NCI-H345 (cell line): Measurements from ENCODE around the gene CGB7.

ENCODE experiments used
- DNase-seq: peaks from one replicate; lab custom pipeline; 2025; lab: John Stamatoyannopoulos, UW

CGB7 gene

DNA sequence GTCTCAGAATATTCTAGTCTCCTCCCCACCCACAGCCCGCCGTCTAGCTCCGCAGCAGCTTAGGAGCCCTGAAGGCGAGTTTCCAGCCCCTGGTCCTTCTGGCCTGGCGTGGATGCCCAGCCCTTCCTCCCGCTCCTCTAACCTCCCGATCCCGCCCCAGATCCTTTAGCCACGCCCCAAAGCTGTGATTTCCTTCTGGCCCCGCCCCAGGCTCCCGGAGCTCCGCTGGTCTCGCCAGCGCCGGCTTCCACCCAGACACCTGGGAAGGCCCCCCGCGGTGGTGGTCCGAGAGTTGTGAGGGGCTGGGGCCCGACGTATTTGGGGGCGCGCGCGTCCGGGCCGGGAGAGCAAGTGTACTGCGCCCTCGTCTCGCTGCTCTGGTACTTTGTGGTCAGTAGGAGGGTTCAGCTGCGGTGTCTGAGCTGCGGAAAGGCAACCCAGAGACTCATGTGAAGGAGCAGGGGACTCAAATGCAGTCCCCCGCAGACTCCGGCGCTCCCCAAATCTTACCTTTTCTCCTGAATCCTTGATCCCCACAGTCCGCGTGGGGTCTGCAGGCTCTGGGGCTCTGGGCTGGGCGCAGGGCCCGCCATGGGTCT lies at the start of gene CGB7:
Gene CGB7 (minus strand): TSS at position 114 of the 599 bp plus-strand sequence. CDS start 2,374 bp downstream, outside the sequence.
- DNase-seq, result peak; percentile 5

DNA sequence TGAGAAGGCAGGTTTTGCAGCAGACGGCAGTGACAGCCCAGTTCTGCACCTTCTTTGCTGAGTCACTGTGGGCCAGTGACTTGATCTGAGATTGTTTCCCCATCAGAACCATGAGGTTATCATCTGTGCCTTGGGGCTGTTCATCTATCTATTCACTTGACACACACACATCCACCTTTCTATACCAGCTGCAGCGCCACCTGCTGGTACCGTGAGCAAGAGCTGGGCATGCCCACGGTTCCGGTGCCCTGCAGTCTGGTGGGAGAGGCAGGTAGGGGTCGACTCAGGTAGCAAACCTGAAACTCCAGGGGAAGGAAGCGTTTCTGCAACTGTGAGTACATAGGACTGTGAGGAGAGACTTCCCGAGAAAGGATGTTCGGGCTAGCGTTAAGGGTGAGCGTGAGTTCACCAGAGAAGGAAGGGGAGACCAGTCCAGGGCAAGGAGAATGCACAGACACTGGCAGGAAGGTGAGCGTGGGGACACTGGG lies 49.1 kb upstream of the CGB7 start:
- peak; percentile 33 for DNase-seq

DNA sequence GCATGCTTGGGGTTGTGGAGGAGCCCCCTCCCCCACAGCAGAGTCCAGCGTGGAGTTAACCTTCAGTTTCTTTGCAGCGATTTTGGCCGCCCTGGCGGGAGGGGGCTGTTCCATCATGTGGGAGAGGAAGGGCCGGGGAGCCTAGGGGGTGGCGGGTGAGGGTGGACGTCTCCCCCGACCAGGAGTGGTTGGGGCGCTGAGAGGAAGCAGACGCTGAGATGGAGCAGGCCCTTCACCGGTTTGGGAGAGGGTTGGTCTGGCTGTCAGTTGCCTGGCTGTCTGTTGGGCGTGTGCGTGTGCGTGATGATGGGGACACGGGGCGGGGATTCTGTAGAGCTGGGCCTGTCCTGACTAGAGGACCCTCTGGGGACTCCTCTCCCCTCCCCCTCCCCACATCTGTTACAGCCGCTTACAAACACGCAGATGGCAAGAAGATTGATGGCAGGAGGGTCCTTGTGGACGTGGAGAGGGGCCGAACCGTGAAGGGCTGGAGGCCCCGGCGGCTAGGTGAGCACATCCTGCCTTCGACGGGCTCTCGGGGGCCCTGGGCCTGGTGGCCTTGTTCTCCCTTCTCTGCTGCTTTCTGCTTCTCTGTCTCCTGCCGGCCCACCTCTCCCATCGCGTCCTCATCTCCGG lies 46.8 kb upstream of the CGB7 start:
- no peak for DNase-seq

DNA sequence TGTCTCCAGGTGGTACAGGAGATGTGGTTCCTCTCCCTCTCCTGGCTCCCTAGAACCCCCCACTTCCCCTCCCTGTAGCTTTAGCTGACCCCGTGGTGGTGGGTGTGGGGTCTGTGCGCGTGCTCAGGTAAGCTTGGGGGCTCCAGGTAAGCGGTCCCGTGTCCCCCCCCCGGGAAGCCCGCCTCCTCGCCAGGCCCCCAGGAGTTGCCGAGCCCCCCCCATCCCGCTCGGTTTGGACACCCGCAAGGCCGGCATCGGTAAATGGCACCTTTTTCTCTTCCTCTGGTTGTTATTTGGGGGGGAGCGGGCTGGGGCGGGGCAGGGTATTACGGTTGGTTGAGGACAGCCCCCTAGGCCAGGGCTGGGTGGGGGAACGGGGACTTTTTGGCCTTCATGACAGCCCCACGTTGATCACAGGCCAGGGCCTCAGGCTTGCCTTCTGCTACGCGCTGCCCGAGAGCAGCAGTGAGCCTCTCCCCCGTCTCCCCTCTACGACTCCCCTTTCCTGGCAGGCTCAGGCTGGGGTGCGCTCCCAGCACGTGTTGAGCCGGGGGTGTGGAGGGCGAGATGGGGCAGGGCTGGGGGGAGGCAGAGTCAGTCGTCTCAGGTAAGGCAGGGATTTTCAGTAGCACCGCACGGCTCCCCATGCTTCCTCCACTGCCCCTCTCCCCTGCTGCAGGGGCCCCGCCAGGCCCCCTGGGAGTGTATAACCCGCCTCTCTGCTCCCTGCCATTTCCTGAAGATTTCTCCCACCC lies 46.0 kb upstream of the CGB7 start:
- DNase-seq, result no peak

DNA sequence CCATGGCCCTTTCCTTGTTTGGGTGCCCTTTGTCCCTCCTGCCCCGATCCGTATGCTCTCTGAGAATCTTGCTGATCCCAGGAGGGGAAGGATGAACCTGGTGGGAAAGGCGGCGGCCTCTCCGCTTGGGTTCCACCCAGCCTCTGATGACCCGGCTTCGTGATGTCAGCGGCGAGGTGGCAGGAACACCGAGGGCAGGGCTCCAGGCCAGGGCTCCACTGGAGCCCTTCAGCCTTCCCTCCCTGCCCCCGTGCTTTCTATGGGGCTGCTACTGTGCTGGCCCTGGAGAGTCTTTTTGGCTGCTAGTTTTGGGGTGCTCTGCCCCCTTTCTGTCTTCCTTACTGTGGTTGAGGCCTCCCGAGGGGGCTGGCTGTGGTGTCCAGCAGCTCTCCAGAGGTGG lies 44.8 kb upstream of the CGB7 start:
- DNase-seq, result no peak

DNA sequence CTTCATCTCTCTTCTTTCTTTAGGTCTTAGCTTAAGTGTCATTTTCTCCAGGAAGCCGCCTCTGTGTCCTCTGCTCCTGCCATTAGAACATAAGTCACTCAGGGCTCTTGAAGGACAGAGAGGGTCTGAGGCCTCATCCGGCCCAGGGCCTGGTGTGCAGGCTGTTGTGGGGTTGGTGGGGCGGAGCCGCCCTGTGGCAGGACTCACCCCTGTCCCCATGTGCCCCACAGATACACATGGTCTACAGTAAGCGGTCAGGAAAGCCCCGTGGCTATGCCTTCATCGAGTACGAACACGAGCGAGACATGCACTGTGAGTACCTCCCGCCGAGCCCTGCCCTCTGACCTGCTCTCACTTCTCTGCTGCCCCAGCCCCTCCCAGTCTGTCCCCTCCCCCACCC lies 43.6 kb upstream of the CGB7 start:
- no peak for DNase-seq

DNA sequence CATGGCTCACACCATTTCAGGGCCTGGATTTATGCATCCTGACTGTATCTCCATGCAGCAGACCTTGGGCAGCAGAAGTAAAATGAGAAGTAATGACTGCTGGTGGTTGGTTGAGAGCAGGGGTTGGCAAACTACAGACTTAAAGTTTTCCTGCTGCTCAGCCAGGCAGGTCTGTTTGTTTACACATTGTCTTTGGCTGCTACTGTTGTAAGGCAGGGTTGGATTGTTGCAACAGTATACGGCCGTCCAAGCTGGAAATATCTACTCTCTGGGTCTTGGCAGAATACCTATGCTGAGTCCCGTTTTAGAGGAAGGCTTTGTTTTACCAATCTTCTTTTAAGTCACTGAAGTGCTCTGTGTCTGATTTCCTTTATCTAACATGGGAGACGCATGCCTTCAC lies 41.2 kb upstream of the CGB7 start:
- no peak for DNase-seq

DNA sequence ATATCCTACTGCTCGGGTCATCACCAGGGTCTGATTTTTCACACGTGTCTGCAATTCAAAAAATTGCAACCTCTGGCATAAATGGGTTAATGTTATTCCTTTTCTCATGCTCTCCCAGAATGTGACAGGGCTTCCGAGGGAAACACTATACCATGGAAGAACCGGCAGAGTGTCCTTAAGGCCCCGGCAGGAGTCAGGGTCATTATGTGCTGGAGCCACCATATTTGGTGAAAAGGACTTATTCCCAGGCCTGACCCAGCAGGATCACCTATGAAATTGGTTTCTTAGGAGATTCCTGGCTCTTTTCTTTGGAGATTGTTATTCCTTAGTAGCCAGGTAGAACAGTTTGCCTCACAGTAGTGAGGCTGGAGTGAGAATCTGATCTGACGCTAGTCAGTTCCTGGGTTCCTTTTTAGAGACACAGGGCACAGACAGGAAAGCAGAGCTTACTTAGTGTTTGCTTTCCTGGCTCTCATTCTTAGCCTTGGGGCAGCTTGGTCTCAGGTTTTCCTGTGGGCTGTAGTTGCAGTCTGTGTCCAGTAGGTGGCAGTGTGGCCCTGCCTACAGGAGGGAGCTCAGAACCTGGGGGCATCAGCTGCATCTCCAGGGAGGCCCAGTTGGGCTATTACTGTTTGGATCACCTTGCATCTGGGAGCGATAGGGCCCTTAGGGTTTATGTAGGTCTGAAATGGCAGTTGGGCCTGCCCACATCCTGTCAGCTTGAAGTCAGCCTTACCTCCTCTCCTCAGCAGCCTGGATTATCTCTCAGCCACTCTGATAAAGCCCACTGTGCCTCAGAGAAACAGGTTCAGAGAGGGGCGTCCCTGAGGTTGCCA lies 40.1 kb upstream of the CGB7 start:
- DNase-seq, result peak; percentile 62

DNA sequence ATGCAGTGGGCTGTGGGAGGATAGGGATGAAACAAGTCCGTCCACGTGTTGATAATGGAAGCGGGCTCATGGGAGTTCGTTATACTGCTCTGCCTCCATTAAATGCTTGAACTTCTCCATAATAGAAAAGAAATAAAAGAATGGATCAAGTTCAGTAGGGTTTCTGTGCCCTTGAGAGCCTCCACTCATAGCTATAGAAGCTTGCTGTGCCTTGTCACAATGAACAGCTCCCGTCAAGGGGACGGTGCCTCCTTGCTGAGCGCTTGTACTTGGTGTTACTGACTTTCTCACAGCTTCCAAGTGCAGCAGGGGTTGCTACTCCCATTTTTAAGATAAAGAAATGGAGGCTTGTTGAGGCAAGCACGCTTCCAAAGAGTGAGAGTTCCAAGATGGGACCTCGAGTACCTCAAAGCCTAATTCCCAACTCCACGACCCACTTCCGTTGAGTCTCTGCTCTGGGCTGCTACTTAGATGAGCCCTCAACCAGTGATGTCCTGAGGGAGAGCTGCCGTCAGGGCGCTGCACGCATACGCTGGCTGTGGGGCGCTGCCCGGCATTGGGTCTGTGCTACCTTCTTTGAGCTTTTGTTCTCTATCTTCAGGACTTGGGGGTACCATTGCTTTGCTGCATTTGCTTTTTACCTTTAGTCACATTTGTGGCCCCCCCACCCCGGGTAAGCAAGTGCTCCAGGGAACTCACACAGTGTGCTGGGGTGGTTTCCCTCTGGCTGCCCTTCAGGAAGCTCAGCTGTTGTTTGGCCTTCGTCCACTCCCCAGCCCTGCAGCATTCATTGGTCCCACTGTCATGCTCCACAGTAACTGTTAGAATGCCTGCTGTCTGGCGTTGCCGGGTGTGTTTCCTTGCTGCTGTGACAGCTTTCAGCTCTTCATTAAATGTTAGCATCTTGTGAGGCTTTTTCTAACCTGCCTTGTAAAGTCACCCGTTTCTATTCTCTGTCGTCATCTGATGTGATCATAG lies 37.2 kb upstream of the CGB7 start:
- DNase-seq, result no peak

DNA sequence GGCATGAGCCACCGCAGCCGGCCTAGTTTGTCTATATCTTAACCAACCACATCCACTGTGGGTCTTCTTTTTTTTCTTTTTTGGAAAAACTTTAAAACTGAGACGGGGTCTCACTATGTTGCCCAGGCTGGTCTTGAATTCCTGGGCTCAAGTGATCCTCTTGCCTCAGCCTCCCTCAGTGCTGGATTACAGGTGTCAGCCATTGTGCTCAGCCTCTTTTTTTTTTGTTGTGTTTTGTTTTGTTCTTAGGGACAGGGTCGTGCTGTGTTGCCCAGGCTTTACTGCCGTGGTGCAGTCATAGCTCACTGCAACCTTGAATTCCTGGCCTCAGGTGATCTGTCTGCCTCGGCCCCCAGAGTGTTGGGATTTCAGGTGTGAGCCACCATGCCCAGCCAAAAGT lies 35.1 kb upstream of the CGB7 start:
- no peak for DNase-seq

DNA sequence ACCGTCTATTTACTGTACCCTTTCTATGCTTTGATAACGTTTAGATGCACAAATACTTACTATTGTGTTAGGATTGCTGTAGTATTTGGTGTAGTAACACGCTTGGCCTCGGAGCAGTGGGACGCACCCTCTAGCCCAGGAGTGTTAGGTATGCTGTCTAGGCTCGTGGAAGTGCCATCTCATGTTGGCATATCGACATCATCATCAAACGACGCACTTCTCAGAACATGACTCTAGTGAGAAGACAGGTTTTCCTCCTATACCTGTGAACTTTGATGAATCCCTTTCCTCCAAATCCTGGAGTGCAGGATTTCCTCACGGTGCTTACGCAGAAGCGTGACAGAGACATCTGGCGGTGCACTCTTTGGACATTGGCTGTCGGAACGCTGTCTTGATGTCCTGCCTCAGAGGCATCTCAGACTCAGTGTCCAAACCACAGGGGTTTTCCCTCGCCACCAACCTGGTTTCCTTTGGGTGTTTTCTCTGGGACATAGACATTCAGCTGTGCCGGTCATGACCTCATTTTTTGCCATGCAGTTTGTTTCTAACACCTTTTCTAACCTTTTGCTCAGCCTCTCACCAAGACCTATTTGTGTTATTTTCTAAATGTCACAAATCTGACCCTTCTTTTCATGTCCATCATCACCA lies 34.0 kb upstream of the CGB7 start:
- DNase-seq, result no peak

DNA sequence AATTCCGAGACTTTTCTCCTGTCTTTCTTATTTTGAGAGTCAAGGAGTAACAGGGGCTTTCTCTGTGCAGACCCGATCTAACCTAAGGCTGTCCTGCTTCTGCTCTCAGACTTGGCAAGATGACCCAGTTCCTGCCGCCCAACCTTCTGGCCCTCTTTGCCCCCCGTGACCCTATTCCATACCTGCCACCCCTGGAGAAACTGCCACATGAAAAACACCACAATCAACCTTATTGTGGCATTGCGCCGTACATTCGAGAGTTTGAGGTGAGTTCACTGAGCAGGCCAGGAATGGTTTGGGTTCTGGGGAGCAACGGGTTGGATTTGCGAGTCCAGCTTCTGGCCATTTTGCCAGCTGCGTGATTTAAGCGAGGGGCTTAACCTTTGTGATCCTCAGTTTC lies 28.7 kb upstream of the CGB7 start:
- DNase-seq, result no peak

DNA sequence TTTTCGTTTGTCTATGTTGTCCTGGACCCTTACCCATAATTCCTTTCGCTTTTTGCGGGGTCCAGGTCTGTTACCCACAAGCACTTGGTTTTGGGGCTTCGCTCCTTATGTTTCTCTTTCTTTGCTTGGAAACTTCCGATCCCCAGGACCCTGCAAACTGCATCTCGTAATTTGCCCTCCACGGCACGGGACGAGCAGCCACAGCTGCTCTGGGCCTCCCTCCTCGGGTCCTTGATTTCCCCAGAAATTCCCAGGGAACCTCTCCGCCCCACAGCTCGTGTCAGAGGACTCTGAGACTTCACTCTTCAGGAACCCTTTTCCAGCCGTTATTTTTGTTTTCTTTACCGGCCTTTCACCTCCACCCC lies 28.3 kb upstream of the CGB7 start:
- no peak for DNase-seq

DNA sequence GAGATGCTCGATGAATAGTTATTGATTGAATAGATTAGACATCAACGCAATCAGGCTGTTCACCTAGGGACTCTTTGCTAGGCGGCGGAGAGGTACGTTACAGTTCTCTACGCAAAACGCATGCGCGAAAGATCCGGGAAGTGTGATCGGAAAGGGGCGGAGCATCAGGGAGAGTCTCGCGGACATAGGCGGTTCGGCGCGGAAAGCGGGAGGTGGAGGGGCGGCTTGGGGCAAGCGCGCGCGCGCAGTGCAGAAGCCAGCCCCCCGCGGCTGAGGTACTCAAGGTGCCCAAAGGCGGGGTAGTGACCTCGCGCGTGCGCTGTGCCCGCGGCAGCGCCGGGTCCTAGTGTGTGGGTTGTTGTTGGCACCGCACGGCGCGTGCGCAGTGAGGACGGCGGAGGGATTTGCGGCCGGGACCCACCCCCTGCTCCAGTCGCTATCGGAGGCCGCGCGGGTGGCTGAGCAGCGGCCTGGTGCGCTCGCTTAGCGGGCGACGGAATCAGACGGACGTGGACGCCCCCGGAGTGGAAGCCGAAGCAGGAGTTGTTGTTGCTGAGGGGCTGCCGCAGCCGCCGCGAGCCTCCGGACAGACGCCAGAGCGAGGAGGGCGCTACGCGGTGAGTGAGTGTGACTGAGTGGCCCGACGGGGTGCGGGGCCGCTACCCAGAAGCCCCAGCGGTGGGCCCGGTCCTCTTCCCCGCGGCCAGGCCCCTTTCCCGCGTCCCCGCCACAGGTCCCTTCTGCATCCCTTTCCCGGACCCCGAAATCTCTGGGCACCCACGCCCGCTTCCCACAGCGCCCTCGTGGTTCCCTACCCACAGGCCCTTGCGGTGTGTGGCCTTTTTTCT lies 27.7 kb upstream of the CGB7 start, which contains the start of gene SNRNP70:
Gene SNRNP70 (plus strand): TSS at position 432 of the 848 bp plus-strand sequence. CDS start 964 bp downstream, outside the sequence.
- peak; percentile 98 for DNase-seq

DNA sequence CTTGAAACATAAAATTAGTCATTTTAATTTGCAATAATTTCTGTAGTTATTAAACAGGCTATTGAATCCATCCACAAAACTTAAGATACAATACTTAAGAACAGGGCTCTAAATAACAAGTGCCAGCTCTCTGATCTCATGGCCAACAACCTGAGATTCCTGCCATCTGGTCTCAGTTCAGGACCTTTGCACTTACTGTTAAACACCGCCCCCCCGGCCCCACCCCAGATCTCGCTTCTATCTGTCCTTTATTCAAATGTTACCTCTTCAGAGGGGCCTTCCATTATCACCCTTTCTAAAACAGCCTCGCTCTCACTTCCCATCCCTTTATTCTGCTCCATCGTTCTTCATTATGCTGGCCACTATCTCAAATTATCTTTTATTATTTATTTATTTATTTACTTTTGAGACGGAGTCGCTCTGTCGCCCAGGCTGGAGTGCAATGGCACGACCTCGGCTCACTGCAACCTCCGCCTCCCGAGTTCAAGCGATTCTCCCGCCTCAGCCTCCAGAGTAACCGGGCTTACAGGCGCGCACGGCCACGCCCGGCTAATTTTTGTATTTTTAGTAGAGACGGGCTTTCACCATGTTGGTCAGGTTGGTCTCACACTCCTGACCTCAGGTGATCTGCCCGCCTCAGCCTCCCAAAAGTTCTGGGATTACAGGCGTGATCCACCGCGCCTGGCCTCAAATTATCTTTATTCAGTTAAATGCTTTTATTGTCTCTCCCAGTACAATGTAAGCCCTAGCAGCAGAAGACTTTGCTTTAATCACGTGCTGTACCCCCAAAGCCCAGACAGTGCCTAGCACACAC lies 26.9 kb upstream of the CGB7 start:
- DNase-seq, result no peak

DNA sequence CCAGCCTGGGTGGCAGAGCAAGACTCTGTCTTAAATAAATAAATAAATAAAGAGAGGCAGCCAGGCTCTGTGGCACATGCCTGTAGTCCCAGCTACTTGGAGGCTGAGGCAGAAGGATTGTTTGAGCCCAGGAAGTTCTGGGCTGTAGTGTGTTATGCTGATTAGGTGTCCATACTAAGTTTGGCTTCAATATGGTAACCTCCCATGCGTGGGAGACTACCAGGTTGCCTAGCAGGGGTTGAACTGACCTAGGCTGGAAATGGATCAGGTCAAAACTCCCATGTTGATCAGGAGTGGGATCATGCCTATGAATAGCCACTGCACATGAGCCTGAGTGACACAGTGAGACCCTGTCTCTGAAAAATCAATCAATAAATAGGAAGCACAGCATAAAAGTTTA lies 23.7 kb upstream of the CGB7 start:
- no peak for DNase-seq

DNA sequence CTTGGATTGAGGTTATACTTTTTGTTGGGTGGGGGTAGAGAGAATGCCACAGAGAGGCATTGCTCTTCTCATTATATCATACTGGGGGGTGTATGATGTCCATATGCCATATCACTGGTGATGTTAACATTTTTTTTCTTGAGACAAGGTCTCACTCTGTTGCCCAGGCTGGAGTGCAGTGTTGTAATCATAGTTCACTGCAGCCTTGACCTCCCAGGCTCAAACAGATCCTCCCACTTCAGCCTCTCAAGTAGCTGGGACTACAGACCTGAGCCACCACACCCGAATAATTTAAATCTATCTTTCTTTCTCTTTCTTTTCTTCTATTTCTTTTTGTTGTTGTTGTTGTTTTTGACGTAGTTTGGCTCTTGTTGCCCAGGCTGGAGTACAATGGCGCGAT lies 22.8 kb upstream of the CGB7 start:
- DNase-seq, result no peak

DNA sequence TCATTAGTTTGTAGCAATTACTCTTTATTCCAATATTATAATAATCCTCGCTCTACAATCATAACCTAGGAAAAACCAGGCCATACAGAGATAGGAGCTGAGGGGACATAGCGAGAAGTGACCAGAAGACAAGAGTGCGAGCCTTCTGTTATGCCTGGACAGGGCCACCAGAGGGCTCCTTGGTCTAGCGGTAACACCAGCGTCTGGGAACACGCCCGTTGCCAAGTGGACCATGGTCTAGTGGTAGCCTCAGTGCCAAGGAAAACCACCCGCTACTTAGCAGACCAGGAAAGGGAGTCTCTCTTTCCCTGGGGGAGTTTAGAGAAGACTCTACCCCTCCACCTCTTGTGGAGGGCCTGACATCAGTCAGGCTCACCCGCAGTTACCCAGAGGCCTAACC lies 17.3 kb upstream of the CGB7 start:
- DNase-seq, result peak; percentile 7
